K562 (cell line): ENCODE results near the gene PAPSS2. TPM values are rescaled to one million over a fixed set of nuclear protein-coding genes. Genes with fewer than 3 reads are reported as not detected.
A peak's percentile ranks its signal among the peaks of the same experiment; 100 is the strongest.

Experiments used
- ATAC-seq: fragments of 200-7000 bp; cut with Tn5 transposase; 3 replicates; pipeline ENCODE4 v1.9.1; 2020; ENCODE audit warnings: moderate library complexity
- BruUV-seq: library from RNA; stranded (reverse); fragments of 400-500 nt; replicated peaks from 2 replicates; lab custom pipeline; 2021; lab: Mats Ljungman, UMichigan
- CTCF ChIA-PET: fragments of 300-600 bp; formaldehyde crosslinking; extraction: SDS; loops from one replicate; lab custom pipeline; 2021; ENCODE audit warnings: low intra/inter-chr PET ratio; lab: Yijun Ruan, JAX
- POLR2A ChIA-PET: fragments of 300-600, 350-650 bp; sonication (Branson Sonifier 250); formaldehyde crosslinking; extraction: SDS; loops from one replicate; lab custom pipeline; 2021; ENCODE audit warnings: antibody characterized with exemption, inconsistent platforms; lab: Yijun Ruan, JAX
- DNase-seq, 4 experiments: peaks; one replicate each; pipeline versions ENCODE4 v3.0.0 to v3.0.0-alpha.2; 2011 to 2018; ENCODE audit warnings: low spot score in 3 of 4, mixed read lengths in 3 of 4; ENCODE audit errors: extremely low read depth in 1 of 4
- FAIRE-seq: peaks from 2 replicates; lab custom pipeline; 2011; peaks lifted over from hg19 to GRCh38; lab: Jason Lieb, UNC
- H2AFZ ChIP-seq: 2 replicates; pipeline ENCODE4 v1.6.0; 2011; ENCODE audit warnings: low read depth, low read length, control low read depth, inconsistent platforms
- H3K27ac ChIP-seq: fragments of 200-600 bp; 3 replicates; pipeline ENCODE4 v1.8.0; 2011; ENCODE audit warnings: low read depth, mild to moderate bottlenecking, control low read depth, inconsistent platforms, low read length, moderate library complexity, mixed read lengths; ENCODE audit errors: extremely low read depth
- H3K27me3 ChIP-seq, 2 experiments: fragments of 300-600 bp in 1 of 2; 2 replicates in 1 of 2; 3 replicates in 1 of 2; pipeline versions ENCODE4 v1.6.0 to v1.8.0; 2011; ENCODE audit warnings: inconsistent platforms in 2 of 2, low read length in 2 of 2, mild to moderate bottlenecking in 1 of 2, mixed read lengths in 1 of 2, moderate library complexity in 1 of 2; ENCODE audit not compliant: control insufficient read depth in 2 of 2, insufficient read depth in 2 of 2
- H3K36me3 ChIP-seq: fragments of 300-600 bp; 3 replicates; pipeline ENCODE4 v1.8.0; 2011; ENCODE audit warnings: mild to moderate bottlenecking, low read length, inconsistent platforms; ENCODE audit not compliant: control insufficient read depth, insufficient read depth
- H3K4me1 ChIP-seq, 2 experiments: fragments of 200-600 bp in 1 of 2; replicated peaks in 1 of 2; 2 replicates in 1 of 2; 3 replicates in 1 of 2; pipeline versions ENCODE4 v1.5.1 to v1.8.0; 2011; ENCODE audit warnings: inconsistent platforms in 2 of 2, low read length in 2 of 2, mild to moderate bottlenecking in 1 of 2, mixed read lengths in 1 of 2, moderate library complexity in 1 of 2; ENCODE audit not compliant: control insufficient read depth in 2 of 2, insufficient read depth in 2 of 2
- H3K4me2 ChIP-seq: 2 replicates; pipeline ENCODE4 v1.6.1; 2011; ENCODE audit warnings: low read length, control low read depth, inconsistent platforms, mixed read lengths; ENCODE audit not compliant: insufficient read depth
- H3K4me3 ChIP-seq: fragments of 200-600 bp; sonication (generic), shearing (Covaris generic); 2 replicates; pipeline ENCODE4 v1.5.1; 2016; ENCODE audit warnings: control low read depth, inconsistent platforms
- H3K79me2 ChIP-seq: fragments of 200-600 bp; 3 replicates; pipeline ENCODE4 v1.8.0; 2011; ENCODE audit warnings: low read length, inconsistent platforms; ENCODE audit not compliant: control insufficient read depth, insufficient read depth
- H3K9ac ChIP-seq, 2 experiments: 2 replicates each; pipeline versions ENCODE4 v1.6.0 to v1.6.1; 2011; ENCODE audit warnings: low read depth in 2 of 2, low read length in 2 of 2, control low read depth in 1 of 2, inconsistent platforms in 1 of 2, mild to moderate bottlenecking in 1 of 2, mixed read lengths in 1 of 2; ENCODE audit not compliant: insufficient read depth in 1 of 2
- H3K9me1 ChIP-seq: one replicate; pipeline ENCODE4 v1.6.0; 2011; ENCODE audit warnings: inconsistent platforms, mild to moderate bottlenecking, low read length, moderate library complexity; ENCODE audit not compliant: control insufficient read depth, insufficient read depth
- H3K9me3 ChIP-seq: replicated peaks from 2 replicates; pipeline ENCODE4 v1.5.1; 2011; ENCODE audit warnings: low read depth, low read length, inconsistent platforms; ENCODE audit not compliant: control insufficient read depth, insufficient read depth
- H4K20me1 ChIP-seq: replicated peaks from 2 replicates; pipeline ENCODE4 v1.6.1; 2011; ENCODE audit warnings: low read length, inconsistent platforms, mixed read lengths; ENCODE audit not compliant: control insufficient read depth, insufficient read depth
- DEAF1 ChIP-seq: fragments of 450-650 bp; formaldehyde crosslinking; IDR thresholded peaks from 2 replicates; pipeline ENCODE4 v1.4.0; 2020; ENCODE audit warnings: mild to moderate bottlenecking, moderate library complexity
- FOXO4 ChIP-seq: fragments of 450-650 bp; formaldehyde crosslinking; IDR thresholded peaks from 2 replicates; pipeline ENCODE4 v1.4.0; 2020; ENCODE audit warnings: mild to moderate bottlenecking, moderate library complexity
- RAD21 ChIP-seq, 2 experiments: fragments of 250-450 bp in 1 of 2; fragments of 450-650 bp in 1 of 2; sonication (Bioruptor Pico) in 1 of 2; formaldehyde crosslinking in 1 of 2; IDR thresholded peaks in 1 of 2; conservative IDR thresholded peaks in 1 of 2; 2 replicates each; pipeline versions ENCODE4 v1.4.0 to v1.8.0; 2020 to 2022; ENCODE audit warnings: mild to moderate bottlenecking in 2 of 2, moderate library complexity in 1 of 2
- ZNF165 ChIP-seq: fragments of 250-450 bp; sonication (Bioruptor Pico); IDR thresholded peaks from 2 replicates; pipeline ENCODE4 v1.4.0; 2020; ENCODE audit warnings: borderline replicate concordance
- WGBS: fragments of 100-300 bp; shearing (Covaris generic); methylation state at CpG from one replicate; pipeline ENCODE4 v1.1.6; 2016; ENCODE audit warnings: low coverage, mixed read lengths; ENCODE audit not compliant: insufficient coverage; ENCODE audit errors: missing lambda C conversion rate; 5-methylcytosine and 5-hydroxymethylcytosine counted together
- in situ Hi-C: fragments of 300-500 bp; cut with MboI; formaldehyde crosslinking; loops from 4 replicates; pipeline ENCODE4 v1.15.0; 2018; ENCODE audit warnings: inconsistent platforms, mixed read lengths
- intact Hi-C: fragments of 100-400 bp; cut with micrococcal nuclease; formaldehyde crosslinking; loops from 2 replicates; pipeline ENCODE4 v1.14.2; 2022
- polyA plus RNA-seq, 8 experiments: library from polyadenylated mRNA; depleted of rRNA in 4 of 8; stranded (reverse) in 5 of 8; unstranded in 3 of 8; fragments of >200 nt; fragmentation: Nextera tagmentation in 2 of 8; fragmentation: Illumina TruSeq in 1 of 8; extraction: Ambion mirVana in 2 of 8; extraction: Trizol in 1 of 8; gene quantifications; 2 replicates each; pipeline versions ENCODE4 v1.2.1 to v1.2.3, GENCODE V29; 2011 to 2014; ENCODE audit warnings: inconsistent platforms in 1 of 8, missing spikeins in 1 of 8
- total RNA-seq, 7 experiments: library from RNA; depleted of rRNA in 6 of 7; stranded (reverse); fragments of >200 nt in 6 of 7; fragmentation: Illumina TruSeq in 2 of 7; extraction: Trizol in 2 of 7; gene quantifications; 2 replicates each; pipeline versions ENCODE4 v1.2.1 to v1.2.3, GENCODE V29; 2011 to 2021; ENCODE audit warnings: low replicate concordance in 1 of 7
- TF ChIP-seq, protein P1 (sequence below), 3 experiments: IDR thresholded peaks in 2 of 3; conservative IDR thresholded peaks in 1 of 3; 2 replicates each; pipeline ENCODE4 v1.5.1; 2011 to 2012; ENCODE audit warnings: low read length in 3 of 3, mild to moderate bottlenecking in 3 of 3, control low read depth in 2 of 3, improper control_type of control experiment in 1 of 3, inconsistent platforms in 1 of 3, low read depth in 1 of 3, mixed read lengths in 1 of 3, moderate library complexity in 1 of 3; ENCODE audit not compliant: insufficient read depth in 2 of 3

Gene PAPSS2
- total and polyA plus RNA-seq, 9 of the 15 experiments (the other 6 are each of a cell fraction or from before 2014, with no cell fraction given) = 0.01 to 0.29 TPM; not detected in 7

- Histone ChIP-seq H3K9ac (no peak overlapping the region), H3K4me3 (no peak overlapping the region), H3K4me1 (no peaks in the 10 kb centered on the region), H3K27me3 (no peaks in the 10 kb centered on the region), H2AFZ (no peak overlapping the region), H3K36me3 (peaks cover 48% of the 10 kb centered on the region; the same call in 2 of the 3 replicates), H3K27ac (no peak overlapping the region), H3K9me3 (no peaks in the 10 kb centered on the region), H3K79me2 (no peaks in the 10 kb centered on the region), H3K4me2 (no peak overlapping the region), H4K20me1 (no peaks in the 10 kb centered on the region), H3K9me1 (no peaks in the 10 kb centered on the region)
- in situ Hi-C loops (no loop called here), intact Hi-C loops (no loop called here)
- ChIA-PET CTCF (interaction anchor here (0.7 to 1.6 kb wide), 5 partner anchors 115 to 832 kb away, joined by 3 to 11 read pairs (median 3); no protein-coding TSS in a partner anchor), POLR2A (no interaction called here)
- TF ChIP-seq ZNF165 (CRISPR knock-in tag) (no peak), RAD21 (CRISPR knock-in tag; conservative IDR thresholded peaks at IDR 0.05 in 1 of 2, IDR thresholded peaks at IDR 0.05 in 1 of 2) (peak; percentile 48 to 58), FOXO4 (CRISPR knock-in tag) (no peak), DEAF1 (CRISPR knock-in tag) (peak; percentile 31; the same call in 1 of the 2 replicates)
- TF ChIP-seq, protein P1, sequence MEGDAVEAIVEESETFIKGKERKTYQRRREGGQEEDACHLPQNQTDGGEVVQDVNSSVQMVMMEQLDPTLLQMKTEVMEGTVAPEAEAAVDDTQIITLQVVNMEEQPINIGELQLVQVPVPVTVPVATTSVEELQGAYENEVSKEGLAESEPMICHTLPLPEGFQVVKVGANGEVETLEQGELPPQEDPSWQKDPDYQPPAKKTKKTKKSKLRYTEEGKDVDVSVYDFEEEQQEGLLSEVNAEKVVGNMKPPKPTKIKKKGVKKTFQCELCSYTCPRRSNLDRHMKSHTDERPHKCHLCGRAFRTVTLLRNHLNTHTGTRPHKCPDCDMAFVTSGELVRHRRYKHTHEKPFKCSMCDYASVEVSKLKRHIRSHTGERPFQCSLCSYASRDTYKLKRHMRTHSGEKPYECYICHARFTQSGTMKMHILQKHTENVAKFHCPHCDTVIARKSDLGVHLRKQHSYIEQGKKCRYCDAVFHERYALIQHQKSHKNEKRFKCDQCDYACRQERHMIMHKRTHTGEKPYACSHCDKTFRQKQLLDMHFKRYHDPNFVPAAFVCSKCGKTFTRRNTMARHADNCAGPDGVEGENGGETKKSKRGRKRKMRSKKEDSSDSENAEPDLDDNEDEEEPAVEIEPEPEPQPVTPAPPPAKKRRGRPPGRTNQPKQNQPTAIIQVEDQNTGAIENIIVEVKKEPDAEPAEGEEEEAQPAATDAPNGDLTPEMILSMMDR (IDR thresholded peaks at IDR 0.05 in 2 of 3, conservative IDR thresholded peaks at IDR 0.05 in 1 of 3; ENCODE audit: insufficient read depth in 2 of 3, low read depth in 1 of 3, low read length in 3 of 3) = peak in 1 of 3 experiments; percentile 51; a peak in 3 of 6 replicates
- WGBS = no CpG with 5 or more reads among the region's 2 CpGs
- no TSS peak for BruUV-seq
- ATAC-seq (peak; percentile 78), FAIRE-seq (peak; percentile 68), DNase-seq (peak in 2 of 4 experiments; percentile 7 to 8)
Measured at GRCh38 chr10:87771871-87772500, 112.3 kb downstream of the PAPSS2 start.
